NCI-H2196 treated with DMSO at 0.1 percent for 48 hours (cell line): Measurements from ENCODE around the gene CNDP1.

Source experiments
- DNase-seq: peaks from one replicate; lab custom pipeline; 2025; ENCODE audit not compliant: unreplicated experiment; lab: John Stamatoyannopoulos, UW

CNDP1 gene

DNA sequence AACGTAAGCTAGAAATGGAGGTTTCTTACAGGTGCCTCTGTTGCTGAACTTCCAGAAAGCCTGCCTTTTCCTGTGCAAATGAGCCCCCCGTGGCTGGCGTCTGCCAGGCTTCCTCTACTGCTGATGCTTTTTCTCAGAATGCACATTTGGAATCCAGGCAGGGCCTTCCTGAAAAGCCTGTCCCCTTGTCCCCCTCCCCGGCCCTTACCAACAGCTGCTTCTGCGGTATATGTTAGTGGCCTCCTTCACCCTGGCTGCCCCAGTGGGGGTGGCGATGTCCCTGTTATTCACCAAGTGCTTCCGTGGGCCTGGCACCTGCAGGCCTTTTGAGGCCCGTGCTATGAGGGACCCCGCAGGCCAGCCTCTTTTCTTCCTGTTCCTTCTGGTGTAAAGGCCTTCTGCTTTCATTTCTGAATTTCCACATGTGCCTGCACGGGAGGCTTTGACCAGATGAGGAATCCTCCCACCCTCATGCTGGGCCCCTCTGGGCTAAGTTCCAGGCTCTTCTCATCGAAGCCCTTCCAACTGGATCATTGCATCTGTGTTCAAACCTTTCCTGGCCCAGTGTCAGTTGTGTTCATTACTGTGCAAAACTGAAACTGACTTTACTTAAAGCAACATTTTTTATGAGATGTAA is 27.7 kb upstream of the CNDP1 start:
- no peak for DNase-seq

DNA sequence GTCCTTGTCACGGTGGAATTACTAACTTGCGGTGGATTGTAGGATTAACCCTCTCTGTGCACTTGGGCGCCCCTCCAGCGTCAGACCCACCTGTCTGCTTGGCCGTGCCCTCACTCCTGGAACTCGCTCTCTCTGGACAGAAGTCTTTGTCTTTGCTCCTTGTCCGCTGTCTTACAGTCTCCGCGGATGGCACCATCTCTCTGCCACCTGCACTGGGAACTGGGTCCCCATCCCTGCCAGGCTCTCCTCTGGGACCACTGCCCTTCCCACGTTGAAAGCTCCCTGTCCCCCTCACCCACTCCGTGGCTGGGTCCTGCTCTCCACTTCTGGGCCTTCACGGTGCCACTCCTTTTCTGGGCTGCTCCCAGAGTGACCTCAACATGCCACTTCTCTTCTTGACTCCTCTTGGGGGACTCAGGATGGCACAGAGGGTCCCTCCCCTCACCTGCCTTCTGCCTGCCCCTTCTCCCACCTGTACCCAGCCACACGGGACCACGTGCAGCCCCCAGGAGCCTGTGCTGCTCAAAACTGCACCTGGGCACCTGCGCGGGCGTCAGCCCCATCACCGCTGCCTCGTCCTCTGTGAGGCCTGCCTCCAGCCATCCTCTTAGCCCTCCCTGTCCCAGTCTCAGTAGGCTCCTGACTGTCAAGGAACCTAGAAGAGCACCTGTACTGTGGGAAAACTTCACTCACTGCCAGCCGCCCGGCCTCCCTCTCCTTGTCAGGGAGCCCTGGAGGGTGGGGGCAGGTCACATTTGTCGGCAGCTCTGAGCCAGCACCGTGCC is 27.0 kb upstream of the CNDP1 start:
- DNase-seq = no peak

DNA sequence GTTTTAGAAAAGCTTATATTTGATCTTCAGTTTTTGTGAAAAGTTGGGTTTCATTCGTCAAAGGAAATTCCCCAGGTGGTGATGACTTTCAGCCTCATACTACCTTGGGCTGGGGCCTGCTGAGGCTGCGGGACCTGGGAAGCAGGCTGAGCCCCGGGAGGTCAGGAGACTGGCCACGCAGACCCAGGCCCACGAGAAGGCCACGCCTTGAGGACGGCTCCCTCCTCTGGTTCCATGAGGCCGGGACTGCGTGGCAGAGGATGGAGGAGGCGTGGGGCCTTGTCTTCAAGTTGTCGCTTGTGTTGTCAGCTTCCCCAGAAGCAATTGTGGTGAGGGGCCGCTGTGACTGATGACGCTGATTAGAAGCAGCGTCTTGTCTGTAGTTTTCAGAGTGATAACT is 26.4 kb upstream of the CNDP1 start:
- no peak for DNase-seq

DNA sequence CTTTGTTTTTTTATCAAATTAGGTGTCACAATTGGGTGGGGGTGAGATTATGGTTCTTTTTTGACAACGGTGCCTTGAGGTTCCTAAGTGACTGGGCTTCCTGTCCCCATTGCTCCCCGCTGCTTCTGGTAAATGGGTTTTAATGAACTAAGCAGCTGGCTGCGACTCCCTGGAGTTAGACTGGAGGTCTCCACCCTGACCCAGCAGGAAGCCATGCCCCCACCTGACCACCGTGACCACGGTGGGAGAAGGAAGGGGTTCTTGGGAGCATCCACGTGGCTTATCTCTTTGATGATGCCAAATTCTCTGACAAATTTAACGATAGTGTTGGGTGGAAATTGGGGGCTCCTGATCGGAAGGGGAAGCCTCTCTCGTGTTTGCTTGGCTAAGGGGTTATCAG is 25.9 kb upstream of the CNDP1 start:
- DNase-seq = no peak

DNA sequence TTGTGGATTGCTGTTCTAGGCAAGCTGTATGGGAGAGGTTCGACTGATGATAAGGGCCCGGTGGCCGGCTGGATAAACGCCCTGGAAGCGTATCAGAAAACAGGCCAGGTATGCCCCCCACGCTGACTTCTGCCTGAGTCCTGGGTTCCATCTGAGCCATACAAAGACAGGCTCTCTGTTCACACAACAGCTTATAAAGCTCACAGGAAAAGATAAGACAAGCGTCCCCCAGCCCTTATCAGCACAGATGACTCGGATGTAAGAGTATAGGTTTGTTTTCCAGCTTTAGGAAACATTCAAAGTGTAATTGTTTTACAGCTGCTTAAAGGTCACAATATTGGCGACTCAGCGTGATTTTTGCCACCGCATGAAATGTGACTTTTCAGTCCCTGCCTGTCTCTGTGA is 25.5 kb upstream of the CNDP1 start:
- no peak for DNase-seq

DNA sequence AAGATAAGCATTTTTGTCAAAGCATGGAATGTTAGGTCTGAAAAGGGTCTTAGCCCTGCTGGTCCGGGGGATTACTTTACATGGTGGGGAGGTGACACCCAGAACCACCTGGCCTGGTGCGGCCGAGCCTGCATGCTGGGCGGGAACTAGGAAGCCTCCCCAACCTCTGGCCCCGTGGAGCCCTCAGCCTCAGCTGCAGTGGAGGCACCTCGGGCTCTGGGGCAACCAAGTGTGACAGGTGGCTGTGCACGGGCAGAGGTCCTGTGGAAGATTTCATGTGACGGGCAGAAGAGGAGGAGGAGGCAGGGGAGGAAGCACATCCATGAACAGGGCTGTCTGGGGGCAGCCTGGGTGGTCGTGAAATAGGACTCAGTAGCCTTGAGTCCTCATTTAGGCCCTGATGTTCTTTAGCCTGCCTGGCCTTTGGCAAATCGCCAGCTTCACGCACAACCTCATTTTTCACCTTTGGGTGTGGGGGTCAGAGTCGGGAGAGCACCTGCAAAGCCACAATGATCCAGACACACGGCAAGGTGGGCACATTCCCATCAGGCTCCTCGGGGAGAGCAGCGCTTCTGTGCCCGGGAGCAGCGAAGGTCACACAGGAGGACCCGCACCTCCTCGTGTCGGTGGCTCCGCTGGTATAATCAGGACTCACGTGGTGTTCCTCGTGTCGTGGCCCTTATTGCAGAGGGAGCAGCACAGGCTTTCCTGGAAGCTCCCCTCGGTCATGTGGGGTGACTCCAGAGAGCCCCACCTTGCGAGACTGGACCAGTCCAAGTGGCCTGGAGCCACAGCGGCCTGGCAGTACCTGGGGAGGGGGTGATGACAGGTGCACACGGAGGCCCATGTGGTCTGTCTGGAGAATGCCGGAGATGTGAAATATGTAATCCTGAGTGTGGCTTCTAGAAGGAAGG is 24.2 kb upstream of the CNDP1 start:
- no peak for DNase-seq

DNA sequence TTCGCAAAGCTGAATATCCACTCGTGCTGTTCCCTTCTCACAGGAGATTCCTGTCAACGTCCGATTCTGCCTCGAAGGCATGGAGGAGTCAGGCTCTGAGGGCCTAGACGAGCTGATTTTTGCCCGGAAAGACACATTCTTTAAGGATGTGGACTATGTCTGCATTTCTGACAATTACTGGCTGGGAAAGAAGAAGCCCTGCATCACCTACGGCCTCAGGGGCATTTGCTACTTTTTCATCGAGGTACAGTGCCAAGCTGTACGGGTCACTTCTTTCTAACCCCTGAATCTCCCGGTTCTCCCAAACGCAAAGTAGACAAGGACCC is 23.6 kb upstream of the CNDP1 start:
- no peak for DNase-seq

DNA sequence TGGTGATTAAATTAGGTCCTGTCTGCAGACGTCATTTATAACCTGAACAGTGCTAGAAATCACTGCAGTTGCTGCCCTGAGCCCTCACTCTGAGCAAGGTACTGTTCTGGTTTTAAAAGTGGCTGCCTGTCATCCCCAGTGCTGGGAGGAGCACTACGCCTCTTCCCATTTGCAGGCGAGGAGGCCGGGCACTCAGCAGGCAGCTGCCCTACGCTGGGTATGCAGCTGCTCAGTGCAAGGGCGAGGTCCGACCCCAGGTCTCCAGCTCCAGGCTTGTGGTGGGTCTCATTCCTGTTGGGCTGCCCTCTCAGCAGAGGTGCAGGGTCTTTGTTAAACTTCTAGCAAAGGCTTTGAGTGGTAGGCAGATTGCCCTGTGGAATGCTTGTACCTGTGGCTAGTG is 22.5 kb upstream of the CNDP1 start:
- no peak for DNase-seq

DNA sequence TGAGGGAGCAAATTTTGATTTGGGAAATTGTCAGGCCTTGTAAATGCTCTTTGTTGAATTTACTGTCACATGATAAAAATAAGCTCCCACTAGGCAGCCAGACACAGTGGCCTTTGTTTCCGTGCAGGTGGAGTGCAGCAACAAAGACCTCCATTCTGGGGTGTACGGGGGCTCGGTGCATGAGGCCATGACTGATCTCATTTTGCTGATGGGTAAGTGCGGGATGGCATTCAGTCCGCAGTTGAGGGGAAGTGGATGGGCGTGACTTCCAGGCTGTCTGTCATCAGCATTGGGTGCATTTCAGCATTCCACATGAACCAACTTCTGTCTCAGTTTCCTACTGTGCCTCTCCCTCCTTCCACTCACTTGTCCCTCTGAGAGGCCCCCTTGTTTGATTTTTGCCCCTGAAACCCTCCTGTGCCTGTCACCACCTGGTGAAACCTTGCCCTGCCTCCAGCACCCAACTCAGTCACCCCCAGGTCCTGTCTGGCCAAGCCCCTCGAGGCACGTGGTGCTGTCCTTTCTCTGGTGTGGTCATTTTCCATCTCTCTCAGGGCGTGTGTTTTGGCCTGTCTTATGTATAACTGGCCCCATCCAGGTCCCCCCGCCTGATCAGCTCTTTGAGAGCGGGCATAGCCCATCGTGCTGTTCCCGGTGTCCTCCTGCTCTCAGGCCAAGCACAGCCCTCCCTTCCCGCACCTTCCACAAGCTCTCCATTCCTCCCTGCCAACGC is 21.8 kb upstream of the CNDP1 start:
- DNase-seq = no peak

DNA sequence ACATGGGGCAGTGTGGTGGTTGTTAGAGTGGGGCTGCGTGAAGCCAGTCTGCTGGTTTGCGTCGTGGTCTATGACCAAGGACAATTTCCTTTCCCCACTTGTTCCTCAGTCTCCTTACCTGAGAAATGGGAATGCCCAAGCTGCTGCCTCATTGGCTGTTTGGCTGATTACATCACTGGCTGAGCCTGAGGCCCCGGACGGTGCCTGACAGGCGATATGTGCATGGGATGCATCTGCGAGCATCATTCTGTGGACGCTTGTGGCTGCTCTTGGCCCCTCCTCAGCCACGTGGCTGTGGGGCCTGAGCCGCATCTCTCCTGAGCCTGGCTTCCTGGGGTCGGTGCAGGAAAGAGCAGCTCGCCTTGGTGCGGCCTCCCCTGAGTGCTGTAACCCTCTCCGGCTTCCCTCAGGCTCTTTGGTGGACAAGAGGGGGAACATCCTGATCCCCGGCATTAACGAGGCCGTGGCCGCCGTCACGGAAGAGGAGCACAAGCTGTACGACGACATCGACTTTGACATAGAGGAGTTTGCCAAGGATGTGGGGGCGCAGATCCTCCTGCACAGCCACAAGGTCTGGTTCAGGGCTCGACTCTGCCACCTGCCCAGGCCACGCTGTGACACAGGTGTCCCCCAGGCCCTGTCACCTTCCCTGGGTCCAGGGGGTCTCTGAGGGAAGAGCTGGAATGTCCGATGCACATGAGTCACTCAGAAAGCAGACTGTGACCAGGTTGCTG is 21.0 kb upstream of the CNDP1 start:
- no peak for DNase-seq

DNA sequence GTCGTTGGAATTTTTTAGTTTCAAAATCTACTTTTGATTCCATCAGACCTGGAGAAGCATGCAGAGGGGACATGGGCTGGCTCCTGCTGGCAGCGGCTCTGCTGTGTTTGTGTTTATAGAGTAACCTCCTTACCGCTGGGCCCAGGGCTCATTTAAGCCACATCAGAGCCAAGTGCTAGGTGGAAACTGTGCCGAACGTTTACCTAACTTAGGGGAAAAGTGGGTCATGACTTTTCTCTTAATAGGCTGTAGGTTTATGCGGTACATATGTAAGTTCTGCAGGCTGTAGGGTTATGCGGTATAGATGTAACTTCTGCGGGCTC is 20.5 kb upstream of the CNDP1 start:
- no peak for DNase-seq

DNA sequence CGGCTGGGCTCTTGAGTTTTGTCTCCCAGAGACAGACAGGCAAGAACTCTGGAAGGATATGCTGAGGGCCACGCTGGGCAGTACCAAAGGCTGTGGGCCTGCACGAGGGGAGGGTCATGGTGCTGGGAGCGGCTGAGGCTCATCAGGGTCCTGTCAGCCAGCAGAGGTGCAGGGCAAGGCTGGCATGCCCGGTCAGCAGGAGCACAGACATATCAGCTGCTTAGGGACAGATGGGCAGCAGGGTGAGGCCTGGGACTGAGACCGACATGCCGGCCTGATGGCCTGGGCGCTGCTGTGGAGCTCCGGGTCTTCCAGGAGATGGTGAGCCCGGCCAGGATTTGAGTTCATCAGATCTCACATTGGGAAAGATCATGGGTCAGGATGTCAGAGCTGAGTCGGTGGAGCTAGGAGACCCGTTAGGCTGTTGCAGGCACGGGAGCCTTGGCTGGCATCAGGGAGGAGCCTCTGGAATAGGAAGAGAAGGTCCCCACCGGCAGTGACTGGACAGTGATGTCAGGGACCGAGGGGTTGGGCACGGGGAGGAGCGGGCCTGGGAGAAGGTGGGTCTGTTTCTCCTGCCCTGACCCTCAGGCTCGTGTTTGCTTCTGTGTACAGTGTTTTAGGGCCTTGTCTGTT is 19.3 kb upstream of the CNDP1 start:
- no peak for DNase-seq

DNA sequence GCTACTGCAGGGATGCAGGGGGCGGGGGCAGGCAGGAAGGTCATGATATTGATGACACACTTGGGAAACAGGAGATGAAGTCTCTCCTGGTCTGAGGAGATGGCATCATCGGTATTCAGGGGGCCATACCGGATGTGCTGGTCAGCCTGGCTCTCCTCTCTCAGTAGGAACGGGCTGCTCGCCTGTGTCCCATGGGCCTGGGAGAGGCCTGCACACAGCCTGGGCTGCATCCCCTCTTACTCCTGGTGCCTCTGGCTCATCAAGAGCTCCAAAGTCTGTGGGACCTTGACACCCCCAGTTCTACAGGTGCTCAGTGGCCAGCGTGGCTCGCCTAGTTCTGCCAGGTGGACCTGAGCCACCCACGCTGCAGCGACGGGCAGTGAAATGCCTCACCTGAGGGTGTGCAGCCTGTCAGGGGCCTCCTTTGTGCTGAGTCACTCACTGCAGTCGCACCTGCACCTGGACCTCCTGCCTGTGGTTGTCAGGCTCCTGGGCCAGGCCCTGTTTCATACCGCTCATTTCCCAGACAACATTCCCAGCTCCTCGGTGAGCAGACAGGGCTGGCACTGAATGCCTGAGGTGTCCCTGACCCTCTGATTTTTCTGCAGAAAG is 18.6 kb upstream of the CNDP1 start:
- DNase-seq = no peak

DNA sequence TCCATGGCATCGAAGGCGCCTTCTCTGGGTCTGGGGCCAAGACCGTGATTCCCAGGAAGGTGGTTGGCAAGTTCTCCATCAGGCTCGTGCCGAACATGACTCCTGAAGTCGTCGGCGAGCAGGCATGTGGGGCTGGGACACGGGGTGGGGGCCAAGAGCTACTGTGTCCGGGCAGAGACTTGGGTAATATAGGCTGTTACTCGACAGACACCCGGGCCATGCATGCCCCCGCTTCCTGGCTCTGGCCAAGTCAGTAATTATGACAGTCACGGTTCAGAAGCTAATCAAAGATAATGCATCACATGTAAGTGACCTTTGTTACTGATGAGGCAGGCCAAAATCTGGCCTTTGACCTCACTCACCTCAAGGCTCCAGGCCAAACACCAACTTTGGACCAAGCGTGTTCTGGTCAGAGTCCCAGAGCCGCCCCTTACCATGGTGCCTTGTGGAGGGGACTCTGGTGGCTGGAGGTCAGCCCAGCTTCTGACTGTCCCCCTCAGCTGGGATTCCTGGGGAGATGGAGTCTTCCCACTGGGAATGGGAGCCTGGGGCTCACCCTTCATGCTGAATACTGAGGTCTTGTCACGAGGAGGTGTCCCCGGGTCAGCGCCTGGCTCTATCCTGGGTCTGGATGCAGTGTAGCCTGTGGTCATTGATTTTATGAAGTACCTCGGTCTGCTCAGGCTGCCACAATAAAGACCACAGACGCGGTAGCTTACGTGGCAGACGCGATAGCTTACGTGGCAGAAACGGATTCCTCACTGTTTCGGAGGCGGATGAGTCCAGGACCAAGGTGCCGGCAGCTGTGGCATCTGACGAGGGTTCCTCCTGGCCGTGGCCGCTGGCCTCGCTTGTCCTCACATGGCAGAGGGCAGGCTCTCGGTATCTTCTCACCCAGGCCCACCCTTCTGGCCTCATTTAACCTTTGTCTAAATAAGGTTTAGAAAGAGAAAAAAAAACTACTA is 17.7 kb upstream of the CNDP1 start:
- no peak for DNase-seq

DNA sequence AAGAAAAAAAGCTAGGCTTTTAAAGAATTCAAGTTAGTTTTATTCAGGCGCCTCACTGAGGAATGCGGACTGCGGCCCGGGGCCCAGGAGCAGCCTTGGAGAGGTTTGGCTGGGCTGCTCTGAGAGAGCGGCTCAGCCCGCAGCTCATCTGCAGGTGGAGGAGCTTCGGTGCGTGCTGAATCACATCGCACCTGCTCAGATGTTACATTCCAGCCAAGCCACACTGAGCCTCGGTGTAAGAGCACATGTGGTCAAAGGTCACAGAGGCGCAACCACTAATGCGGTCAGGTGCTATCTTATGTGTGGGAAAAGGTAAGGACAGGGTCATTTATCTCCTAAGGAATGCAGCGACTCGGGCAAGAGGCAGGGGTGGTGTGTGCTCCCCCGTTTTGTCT is 17.1 kb upstream of the CNDP1 start:
- no peak for DNase-seq

DNA sequence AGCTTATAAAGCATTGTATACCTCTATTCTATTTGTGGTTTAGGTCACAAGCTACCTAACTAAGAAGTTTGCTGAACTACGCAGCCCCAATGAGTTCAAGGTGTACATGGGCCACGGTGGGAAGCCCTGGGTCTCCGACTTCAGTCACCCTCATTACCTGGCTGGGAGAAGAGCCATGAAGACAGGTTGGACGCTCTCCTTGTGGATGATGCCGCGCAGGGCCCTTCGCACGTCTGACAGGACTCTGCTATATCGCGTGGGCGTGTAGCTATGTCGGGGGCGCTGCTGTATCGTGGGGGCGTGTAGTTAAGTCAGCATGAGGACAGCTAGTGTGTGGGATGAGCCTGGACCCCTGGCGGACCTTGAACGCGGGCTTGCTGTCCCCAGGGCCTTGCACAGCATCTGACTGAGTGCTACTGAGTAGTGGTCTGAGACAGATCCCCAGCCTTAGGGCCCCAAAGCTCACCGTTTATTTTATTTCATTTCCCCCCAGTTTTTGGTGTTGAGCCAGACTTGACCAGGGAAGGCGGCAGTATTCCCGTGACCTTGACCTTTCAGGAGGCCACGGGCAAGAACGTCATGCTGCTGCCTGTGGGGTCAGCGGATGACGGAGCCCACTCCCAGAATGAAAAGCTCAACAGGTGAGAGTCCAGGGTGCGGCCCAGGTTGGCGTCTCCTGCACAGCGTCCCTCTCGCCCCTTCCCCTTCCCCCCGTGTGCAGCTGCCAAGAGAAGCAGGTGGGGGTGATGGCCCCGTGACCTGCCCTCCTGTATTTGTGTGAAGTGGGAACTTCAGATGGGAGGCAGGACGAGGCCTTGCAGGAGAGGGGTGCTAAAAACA is 15.6 kb upstream of the CNDP1 start:
- no peak for DNase-seq

DNA sequence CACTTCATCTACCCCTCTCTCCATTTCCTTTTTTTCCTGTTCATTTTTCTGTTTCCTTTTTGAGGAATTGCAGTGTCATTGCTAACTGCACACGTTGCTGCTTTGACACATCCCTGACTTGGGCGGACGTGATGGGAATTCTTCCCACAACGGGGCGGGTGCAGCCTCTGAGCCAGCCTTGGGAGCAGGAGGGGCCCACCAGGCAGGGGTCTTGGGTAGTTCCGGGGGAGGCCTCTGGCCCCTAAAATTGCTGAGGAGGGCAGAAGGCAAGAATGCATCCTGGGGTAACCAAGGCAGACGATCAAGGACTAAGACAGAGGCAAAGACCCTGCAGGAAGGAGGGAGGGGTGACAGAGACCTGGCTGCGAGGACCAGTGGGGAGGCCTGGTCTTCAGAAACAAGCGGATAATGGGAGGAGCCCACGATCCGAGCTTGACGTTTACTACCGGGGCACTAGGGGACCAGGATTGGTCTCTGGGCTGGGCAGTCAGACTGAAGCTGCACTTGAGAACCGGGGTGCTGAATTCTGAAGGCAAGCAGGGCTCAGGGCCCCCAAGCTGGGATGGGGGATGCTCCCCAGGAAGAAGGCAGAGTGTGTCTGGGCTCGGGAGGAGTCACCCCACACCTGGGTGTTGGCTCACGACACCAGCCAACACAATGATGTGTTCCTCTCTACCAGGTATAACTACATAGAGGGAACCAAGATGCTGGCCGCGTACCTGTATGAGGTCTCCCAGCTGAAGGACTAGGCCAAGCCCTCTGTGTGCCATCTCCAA is 14.8 kb upstream of the CNDP1 start:
- no peak for DNase-seq
